H9 (cell line): ENCODE results near the gene COL5A3. TPM values are rescaled to one million over a fixed set of nuclear protein-coding genes. Genes with fewer than 3 reads are reported as not detected.

Experiments used
- DNase-seq: peaks from one replicate; pipeline ENCODE4 v3.0.0-alpha.2; 2017
- H2AFZ ChIP-seq: one replicate; pipeline ENCODE4 v1.6.1; 2013; ENCODE audit warnings: mild to moderate bottlenecking, low read length, control low read depth, moderate library complexity
- H2AK5ac ChIP-seq: 2 replicates; pipeline ENCODE4 v1.6.1; 2013; ENCODE audit warnings: low read length, control low read depth, mixed read lengths; ENCODE audit not compliant: insufficient read length
- H2BK120ac ChIP-seq: one replicate; pipeline ENCODE4 v1.6.1; 2013; ENCODE audit warnings: low read depth, mild to moderate bottlenecking, low read length, control low read depth, inconsistent platforms; ENCODE audit not compliant: poor library complexity, severe bottlenecking
- H2BK12ac ChIP-seq: 2 replicates; pipeline ENCODE4 v1.6.1; 2013; ENCODE audit warnings: low read length, control low read depth, mixed read lengths, low read depth; ENCODE audit not compliant: insufficient read length
- H2BK15ac ChIP-seq: 2 replicates; pipeline ENCODE4 v1.6.1; 2013; ENCODE audit warnings: low read depth, low read length, control low read depth
- H2BK20ac ChIP-seq: one replicate; pipeline ENCODE4 v1.6.1; 2013; ENCODE audit warnings: low read depth, mild to moderate bottlenecking, low read length, control low read depth, inconsistent platforms; ENCODE audit not compliant: poor library complexity, severe bottlenecking
- H2BK5ac ChIP-seq: 2 replicates; pipeline ENCODE4 v1.6.1; 2013; ENCODE audit warnings: low read length, control low read depth, mixed read lengths; ENCODE audit not compliant: insufficient read length
- H3K14ac ChIP-seq: 2 replicates; pipeline ENCODE4 v1.6.1; 2013; ENCODE audit warnings: low read length, control low read depth; ENCODE audit not compliant: insufficient read depth
- H3K18ac ChIP-seq: 2 replicates; pipeline ENCODE4 v1.6.1; 2013; ENCODE audit warnings: low read depth, mild to moderate bottlenecking, mixed read lengths, low read length, control low read depth; ENCODE audit not compliant: insufficient read length
- H3K23ac ChIP-seq: 2 replicates; pipeline ENCODE4 v1.6.1; 2013; ENCODE audit warnings: low read length, control low read depth, mixed read lengths, low read depth; ENCODE audit not compliant: insufficient read length
- H3K23me2 ChIP-seq: 2 replicates; pipeline ENCODE4 v1.6.1; 2013; ENCODE audit warnings: low read depth, mild to moderate bottlenecking, mixed read lengths, low read length, control low read depth; ENCODE audit not compliant: insufficient read length, poor library complexity, severe bottlenecking
- H3K27ac ChIP-seq: 2 replicates; pipeline ENCODE4 v1.5.1; 2013; ENCODE audit warnings: low read length, control low read depth, mixed read lengths, low read depth; ENCODE audit not compliant: insufficient read length
- H3K27me3 ChIP-seq: 2 replicates; pipeline ENCODE4 v1.6.1; 2013; ENCODE audit warnings: low read length, control low read depth, inconsistent platforms; ENCODE audit not compliant: insufficient read depth
- H3K4ac ChIP-seq: 2 replicates; pipeline ENCODE4 v1.6.1; 2013; ENCODE audit warnings: low read depth, mild to moderate bottlenecking, control low read depth, inconsistent platforms, low read length, moderate library complexity
- H3K4me1 ChIP-seq: 2 replicates; pipeline ENCODE4 v1.6.1; 2013; ENCODE audit warnings: low read length, control low read depth, inconsistent platforms; ENCODE audit not compliant: insufficient read depth
- H3K4me2 ChIP-seq: 2 replicates; pipeline ENCODE4 v1.6.1; 2013; ENCODE audit warnings: low read length, control low read depth, mixed read lengths; ENCODE audit not compliant: insufficient read length, insufficient read depth
- H3K56ac ChIP-seq: 2 replicates; pipeline ENCODE4 v1.6.1; 2013; ENCODE audit warnings: low read depth, mild to moderate bottlenecking, mixed read lengths, low read length, control low read depth; ENCODE audit not compliant: insufficient read length
- H3K79me1 ChIP-seq: 2 replicates; pipeline ENCODE4 v1.6.1; 2013; ENCODE audit warnings: low read depth, mild to moderate bottlenecking, moderate library complexity, low read length, control low read depth, inconsistent platforms; ENCODE audit not compliant: insufficient read depth, poor library complexity, severe bottlenecking
- H3K79me2 ChIP-seq: 2 replicates; pipeline ENCODE4 v1.6.1; 2013; ENCODE audit warnings: low read length, control low read depth, inconsistent platforms; ENCODE audit not compliant: insufficient read depth
- H3K9ac ChIP-seq: 2 replicates; pipeline ENCODE4 v1.6.1; 2013; ENCODE audit warnings: low read length, control low read depth, mixed read lengths; ENCODE audit not compliant: insufficient read length; ENCODE audit errors: extremely low read depth
- H3K9me3 ChIP-seq: one replicate; pipeline ENCODE4 v1.6.1; 2013; ENCODE audit warnings: low read depth, low read length, inconsistent platforms; ENCODE audit not compliant: control insufficient read depth
- H3T11ph ChIP-seq: one replicate; pipeline ENCODE4 v1.6.1; 2013; ENCODE audit warnings: mild to moderate bottlenecking, low read length, control low read depth, inconsistent platforms
- H4K20me1 ChIP-seq: one replicate; pipeline ENCODE4 v1.6.1; 2013; ENCODE audit not compliant: control insufficient read depth, insufficient read length, insufficient read depth
- H4K5ac ChIP-seq: 2 replicates; pipeline ENCODE4 v1.6.1; 2013; ENCODE audit warnings: low read depth, mild to moderate bottlenecking, mixed read lengths, low read length, control low read depth; ENCODE audit not compliant: insufficient read length
- H4K8ac ChIP-seq: replicated peaks from 2 replicates; pipeline ENCODE4 v1.6.1; 2013; ENCODE audit warnings: low read length, control low read depth, mixed read lengths, low read depth; ENCODE audit not compliant: insufficient read length
- H4K91ac ChIP-seq: 2 replicates; pipeline ENCODE4 v1.6.1; 2013; ENCODE audit warnings: low read depth, mild to moderate bottlenecking, moderate library complexity, mixed read lengths, low read length, control low read depth; ENCODE audit not compliant: insufficient read length
- H3K27ac Mint-ChIP-seq, 3 experiments: 2 replicates in 2 of 3; 3 replicates in 1 of 3; pipeline ENCODE4 v1.8.0; 2020 to 2021; ENCODE audit warnings: mixed read lengths in 3 of 3, mild to moderate bottlenecking in 1 of 3, moderate library complexity in 1 of 3
- H3K27me3 Mint-ChIP-seq: 2 replicates; pipeline ENCODE4 v1.8.0; 2021; ENCODE audit warnings: low read depth, mild to moderate bottlenecking, moderate library complexity, mixed read lengths
- H3K36me3 Mint-ChIP-seq, 3 experiments: 2 replicates in 2 of 3; 3 replicates in 1 of 3; pipeline ENCODE4 v1.8.0; 2020 to 2021; ENCODE audit warnings: low read depth in 3 of 3, mixed read lengths in 3 of 3; ENCODE audit not compliant: insufficient read depth in 1 of 3
- H3K4me1 Mint-ChIP-seq, 2 experiments: 2 replicates each; pipeline ENCODE4 v1.8.0; 2020; ENCODE audit warnings: mixed read lengths in 2 of 2
- H3K4me3 Mint-ChIP-seq, 2 experiments: 2 replicates in 1 of 2; 3 replicates in 1 of 2; pipeline ENCODE4 v1.8.0; 2020 to 2021; ENCODE audit warnings: mild to moderate bottlenecking in 2 of 2, mixed read lengths in 2 of 2, moderate library complexity in 1 of 2
- H3K9me3 Mint-ChIP-seq, 2 experiments: 2 replicates in 1 of 2; 3 replicates in 1 of 2; pipeline ENCODE4 v1.8.0; 2020; ENCODE audit warnings: mild to moderate bottlenecking in 2 of 2, mixed read lengths in 2 of 2, moderate library complexity in 1 of 2
- WGBS: extraction: QIAGEN DNeasy Blood & Tissue Kit; methylation state at CpG from one replicate; pipeline ENCODE4 v1.1.7; 2013; ENCODE audit warnings: missing lambda C conversion rate, low lambda C conversion rate, mixed read lengths; ENCODE audit not compliant: insufficient read length; ENCODE audit errors: extremely low coverage; 5-methylcytosine and 5-hydroxymethylcytosine counted together
- total RNA-seq: library from RNA; stranded (reverse); gene quantifications from 2 replicates; pipeline ENCODE4 v1.2.1, GENCODE V29; 2021
- TF ChIP-seq, protein P1 (sequence below): fragments of 200-600 bp; sonication (generic); conservative IDR thresholded peaks from 3 replicates; pipeline ENCODE4 v1.8.0; 2021; ENCODE audit warnings: antibody characterized with exemption, mild to moderate bottlenecking

Gene COL5A3
- total RNA-seq, 1 experiment from 2014 or later: 0.72 TPM

DNA sequence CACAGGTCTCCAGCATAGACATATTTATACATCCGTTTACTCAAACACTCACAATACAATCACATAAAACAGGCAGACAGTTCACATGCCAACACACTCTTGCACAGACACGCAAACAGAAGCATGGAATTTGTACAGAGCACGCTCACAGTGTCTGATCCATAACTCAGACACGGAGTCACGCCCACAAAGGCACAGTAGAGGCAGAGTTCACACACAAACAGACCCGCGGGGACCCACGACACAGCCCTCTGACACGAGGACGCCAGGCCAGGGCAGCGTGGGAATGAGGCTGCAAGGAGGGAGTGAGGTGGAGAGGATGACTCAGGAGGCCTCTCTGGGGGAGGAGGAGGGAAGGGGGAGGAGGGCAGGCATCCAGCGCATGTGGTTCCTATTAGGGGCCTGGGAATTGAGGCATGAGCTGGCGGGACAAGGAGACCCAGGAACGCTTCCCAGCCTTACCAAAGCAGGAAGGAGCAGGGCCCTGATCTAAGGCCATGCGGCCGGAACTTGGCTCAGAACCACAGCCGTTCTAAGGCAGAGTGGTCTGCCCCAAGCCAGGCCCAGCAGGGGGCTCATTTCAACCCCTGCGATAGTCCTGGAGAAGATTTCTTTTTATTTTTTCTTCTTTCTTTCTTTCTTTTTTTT is 64.9 kb downstream of the COL5A3 start:
- no peak overlapping the region for H4K8ac ChIP-seq
- H2AFZ ChIP-seq: peak overlapping the region; percentile 81
- peaks cover 2% of the 10 kb centered on the region; the same call in 1 of the 2 replicates for H3K4me1 ChIP-seq
- no peak overlapping the region for H3K9ac ChIP-seq
- no peak overlapping the region for H3K4ac ChIP-seq
- H3K18ac ChIP-seq: peak overlapping the region; percentile 21
- H3K9me3 ChIP-seq: no peaks in the 10 kb centered on the region
- no peak overlapping the region for H2BK20ac ChIP-seq
- H4K5ac ChIP-seq: no peak overlapping the region
- no peak overlapping the region for H4K91ac ChIP-seq
- no peak overlapping the region for H2BK5ac ChIP-seq
- H3K56ac ChIP-seq: no peak overlapping the region
- H3T11ph ChIP-seq: no peak overlapping the region
- H3K9me3 Mint-ChIP-seq: peaks cover 8 to 10% of the 10 kb centered on the region in 2 experiments
- DNase-seq: peak; percentile 57
- H4K20me1 ChIP-seq: no peaks in the 10 kb centered on the region
- 100% methylated on average over 1 of the region's 18 CpGs for WGBS
- no peak overlapping the region for H2BK120ac ChIP-seq
- no peaks in the 10 kb centered on the region for H3K23me2 ChIP-seq
- peaks cover 2% of the 10 kb centered on the region; the same call in 1 of the 2 replicates for H3K27me3 ChIP-seq
- peak overlapping the region in 2 of 3 experiments; percentile 18 to 25; a peak in 2 of 7 replicates for H3K27ac Mint-ChIP-seq
- H3K23ac ChIP-seq: no peak overlapping the region
- TF ChIP-seq, protein P1, sequence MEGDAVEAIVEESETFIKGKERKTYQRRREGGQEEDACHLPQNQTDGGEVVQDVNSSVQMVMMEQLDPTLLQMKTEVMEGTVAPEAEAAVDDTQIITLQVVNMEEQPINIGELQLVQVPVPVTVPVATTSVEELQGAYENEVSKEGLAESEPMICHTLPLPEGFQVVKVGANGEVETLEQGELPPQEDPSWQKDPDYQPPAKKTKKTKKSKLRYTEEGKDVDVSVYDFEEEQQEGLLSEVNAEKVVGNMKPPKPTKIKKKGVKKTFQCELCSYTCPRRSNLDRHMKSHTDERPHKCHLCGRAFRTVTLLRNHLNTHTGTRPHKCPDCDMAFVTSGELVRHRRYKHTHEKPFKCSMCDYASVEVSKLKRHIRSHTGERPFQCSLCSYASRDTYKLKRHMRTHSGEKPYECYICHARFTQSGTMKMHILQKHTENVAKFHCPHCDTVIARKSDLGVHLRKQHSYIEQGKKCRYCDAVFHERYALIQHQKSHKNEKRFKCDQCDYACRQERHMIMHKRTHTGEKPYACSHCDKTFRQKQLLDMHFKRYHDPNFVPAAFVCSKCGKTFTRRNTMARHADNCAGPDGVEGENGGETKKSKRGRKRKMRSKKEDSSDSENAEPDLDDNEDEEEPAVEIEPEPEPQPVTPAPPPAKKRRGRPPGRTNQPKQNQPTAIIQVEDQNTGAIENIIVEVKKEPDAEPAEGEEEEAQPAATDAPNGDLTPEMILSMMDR: no peak
- no peaks in the 10 kb centered on the region for H3K79me2 ChIP-seq
- peak overlapping the region; percentile 28 for H2BK12ac ChIP-seq
- H3K4me3 Mint-ChIP-seq: 0 out of 5 replicates have a peak overlapping the region, but pooled peaks of 1 of the 2 experiments have one; percentile 0
- no peak overlapping the region for H2BK15ac ChIP-seq
- H3K14ac ChIP-seq: peak overlapping the region; percentile 81
- H3K27ac ChIP-seq: no peak overlapping the region
- no peak overlapping the region for H2AK5ac ChIP-seq
- peaks cover 33% of the 10 kb centered on the region for H3K27me3 Mint-ChIP-seq
- no peaks in the 10 kb centered on the region for H3K79me1 ChIP-seq
- peaks cover 0 to 5% (median 2%) of the 10 kb centered on the region in 3 experiments; a peak in 3 of 7 replicates for H3K36me3 Mint-ChIP-seq
- peaks cover 6 to 17% of the 10 kb centered on the region in 2 experiments for H3K4me1 Mint-ChIP-seq
- H3K4me2 ChIP-seq: no peak overlapping the region
